IPS-18a (cell line): Measurements from ENCODE around the gene SECISBP2L.
"Not testable (repeated sequence)": the region's sequence is repeated elsewhere in the genome, so short reads cannot be mapped to it uniquely, and the experiment has no call there.

Experiments used
- H3K27ac ChIP-seq: one replicate; pipeline ENCODE4 v1.5.1; 2013; ENCODE audit warnings: low read length
- H3K27me3 ChIP-seq: one replicate; pipeline ENCODE4 v1.6.1; 2013; ENCODE audit warnings: mild to moderate bottlenecking, low read length; ENCODE audit not compliant: control insufficient read depth, insufficient read depth
- H3K36me3 ChIP-seq: one replicate; pipeline ENCODE4 v1.6.1; 2013; ENCODE audit warnings: low read depth, low read length; ENCODE audit not compliant: control insufficient read depth
- H3K4me1 ChIP-seq: one replicate; pipeline ENCODE4 v1.6.1; 2013; ENCODE audit warnings: low read depth, low read length; ENCODE audit not compliant: control insufficient read depth
- H3K4me3 ChIP-seq: one replicate; pipeline ENCODE4 v1.5.1; 2013; ENCODE audit warnings: low read length
- H3K9ac ChIP-seq: one replicate; pipeline ENCODE4 v1.6.1; 2013; ENCODE audit warnings: mild to moderate bottlenecking, low read length, moderate library complexity
- H3K9me3 ChIP-seq: one replicate; pipeline ENCODE4 v1.6.1; 2013; ENCODE audit warnings: low read depth, low read length; ENCODE audit not compliant: control insufficient read depth

SECISBP2L gene

DNA sequence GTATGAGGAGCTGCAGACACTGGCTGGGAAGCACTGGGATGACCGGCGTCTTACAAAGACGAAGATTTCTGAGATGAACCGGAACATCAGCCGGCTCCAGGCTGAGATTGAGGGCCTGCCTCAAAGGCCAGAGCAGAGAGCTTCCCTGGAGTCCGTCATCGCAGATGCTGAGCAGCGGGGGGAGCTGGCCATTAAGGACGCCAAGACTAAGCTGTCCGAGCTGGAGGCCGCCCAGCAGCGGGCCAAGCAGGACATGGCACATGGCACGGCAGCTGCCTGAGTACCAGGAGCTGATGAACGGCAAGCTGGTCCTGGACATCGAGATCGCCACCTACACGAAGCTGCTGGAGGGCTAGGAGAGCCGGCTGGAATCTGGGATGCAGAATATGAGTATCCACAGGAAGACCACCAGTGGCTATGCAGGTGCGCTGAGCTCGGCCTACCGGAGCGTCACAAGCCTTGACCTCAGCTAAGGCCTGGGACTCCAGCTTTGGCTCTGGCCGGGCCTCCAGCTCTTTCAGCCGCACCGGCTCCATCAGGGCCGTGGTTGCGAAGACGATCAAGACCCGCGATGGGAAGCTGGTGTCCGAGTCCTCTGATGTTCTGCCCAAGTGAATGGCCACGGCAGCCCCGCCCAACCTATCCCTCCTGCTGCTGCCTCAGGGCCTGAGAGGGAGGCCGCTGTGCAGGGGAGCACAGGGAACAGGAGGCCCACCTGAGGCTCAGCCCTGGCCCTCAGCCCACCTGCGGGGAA lies 73.3 kb downstream of the SECISBP2L start:
- peaks cover 18% of the 10 kb centered on the region for H3K4me1 ChIP-seq
- no peak overlapping the region for H3K4me3 ChIP-seq
- H3K27ac ChIP-seq, result no peak overlapping the region
- no peaks in the 10 kb centered on the region for H3K9me3 ChIP-seq
- H3K36me3 ChIP-seq, result no peaks in the 10 kb centered on the region
- H3K9ac ChIP-seq, result no peak overlapping the region
- H3K27me3 ChIP-seq, result peaks cover 7% of the 10 kb centered on the region

DNA sequence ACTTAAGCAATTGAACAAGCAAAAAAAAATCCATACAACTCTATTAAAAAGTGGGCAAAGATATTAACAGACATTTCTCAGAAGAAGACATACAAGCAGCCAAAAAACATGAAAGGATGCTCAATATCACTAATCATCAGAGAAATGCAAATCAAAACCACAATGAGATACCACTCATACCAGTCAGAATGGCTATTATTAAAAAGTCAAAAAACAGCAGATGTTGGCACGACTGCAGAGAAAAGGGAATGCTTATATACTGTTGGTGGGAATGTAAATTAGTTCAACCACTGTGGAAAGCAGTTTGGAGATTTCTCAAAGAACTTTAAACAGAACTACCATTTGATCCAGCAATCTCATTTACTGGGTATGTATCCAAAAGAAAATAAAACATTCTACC lies 75.3 kb downstream of the SECISBP2L start:
- H3K4me3 ChIP-seq, H3K9ac ChIP-seq, H3K36me3 ChIP-seq, H3K27me3 ChIP-seq, H3K27ac ChIP-seq, H3K9me3 ChIP-seq: not testable (repeated sequence)
- peaks cover 11% of the 10 kb centered on the region for H3K4me1 ChIP-seq

- Histone ChIP-seq H3K27me3 (peaks cover 16% of the 10 kb centered on the region), H3K9me3 (no peaks in the 10 kb centered on the region), H3K27ac (no peak overlapping the region), H3K9ac (no peak overlapping the region), H3K36me3 (no peaks in the 10 kb centered on the region), H3K4me3 (no peak overlapping the region), H3K4me1 (peaks cover 7% of the 10 kb centered on the region)
Observed at GRCh38 chr15:48968066-48968465, 78.2 kb downstream of the SECISBP2L start.

- Histone ChIP-seq H3K36me3 (no peaks in the 10 kb centered on the region), H3K27ac (no peak overlapping the region), H3K9me3 (no peaks in the 10 kb centered on the region), H3K27me3 (peaks cover 23% of the 10 kb centered on the region), H3K9ac (no peak overlapping the region), H3K4me3 (no peak overlapping the region), H3K4me1 (peaks cover 7% of the 10 kb centered on the region)
Observed at GRCh38 chr15:48967336-48967735, 78.9 kb downstream of the SECISBP2L start.

DNA sequence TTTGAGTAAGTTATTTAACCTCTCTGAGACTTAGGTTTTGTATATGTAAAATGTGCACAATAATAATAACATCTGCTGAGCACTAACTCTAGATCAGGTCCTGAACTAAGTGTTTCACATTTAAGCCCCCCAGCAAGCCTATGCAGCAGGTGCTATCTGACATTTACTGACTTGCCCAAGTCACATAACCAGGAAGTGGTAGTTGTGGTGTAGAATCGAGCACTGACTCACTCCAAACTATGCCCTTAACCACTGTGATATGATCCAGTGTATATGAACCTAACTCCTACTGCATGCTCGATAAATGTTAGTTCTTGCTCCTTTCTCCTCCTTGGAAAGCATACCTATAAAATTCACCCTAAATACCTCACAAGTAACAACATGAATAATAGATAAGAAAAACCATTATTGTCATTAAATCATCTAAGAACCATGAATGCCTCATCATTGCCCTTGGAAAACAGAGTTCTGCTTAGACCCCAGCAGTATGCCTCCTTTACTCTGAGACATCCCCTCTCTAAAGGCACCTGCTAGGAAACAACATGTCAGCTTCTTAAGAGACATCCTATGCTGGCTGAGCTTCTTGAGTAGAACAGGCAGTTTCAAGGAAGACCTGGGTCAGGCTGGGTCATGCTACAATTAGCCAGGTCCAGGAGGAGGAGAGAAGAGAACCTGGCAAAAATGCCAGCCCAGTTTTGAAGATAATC lies 79.5 kb downstream of the SECISBP2L start:
- H3K27me3 ChIP-seq, result peaks cover 29% of the 10 kb centered on the region
- no peak overlapping the region for H3K4me3 ChIP-seq
- no peak overlapping the region for H3K9ac ChIP-seq
- H3K4me1 ChIP-seq, result peaks cover 7% of the 10 kb centered on the region
- no peak overlapping the region for H3K27ac ChIP-seq
- no peaks in the 10 kb centered on the region for H3K36me3 ChIP-seq
- H3K9me3 ChIP-seq, result no peaks in the 10 kb centered on the region

DNA sequence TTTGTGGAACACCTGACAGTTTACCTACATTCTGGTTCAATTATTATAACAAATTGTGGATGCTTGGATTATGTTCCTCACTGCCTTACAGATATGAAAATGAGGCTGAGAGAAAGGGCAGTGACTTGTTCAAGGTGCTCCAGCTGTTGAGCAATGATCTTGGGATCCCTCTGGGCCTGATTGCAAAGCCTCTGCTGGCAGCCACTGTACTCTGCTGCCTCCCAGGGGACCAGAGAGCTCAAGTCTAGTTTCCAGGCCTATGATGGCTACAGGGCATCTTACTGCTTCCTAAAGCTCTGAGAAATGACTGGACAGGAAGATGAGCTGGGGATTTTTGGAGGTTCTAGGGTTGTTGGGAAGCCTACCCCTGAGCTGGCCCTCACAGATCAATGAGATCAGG lies 80.3 kb downstream of the SECISBP2L start:
- H3K9ac ChIP-seq, result no peak overlapping the region
- H3K27ac ChIP-seq, result no peak overlapping the region
- H3K4me1 ChIP-seq, result peaks cover 7% of the 10 kb centered on the region
- no peaks in the 10 kb centered on the region for H3K9me3 ChIP-seq
- no peak overlapping the region for H3K4me3 ChIP-seq
- H3K36me3 ChIP-seq, result no peaks in the 10 kb centered on the region
- H3K27me3 ChIP-seq, result peaks cover 35% of the 10 kb centered on the region

- Histone ChIP-seq H3K9ac (no peak overlapping the region), H3K36me3 (no peaks in the 10 kb centered on the region), H3K27me3 (peaks cover 35% of the 10 kb centered on the region), H3K27ac (no peak overlapping the region), H3K4me3 (no peak overlapping the region), H3K9me3 (no peaks in the 10 kb centered on the region), H3K4me1 (peaks cover 7% of the 10 kb centered on the region)
Observed at GRCh38 chr15:48964898-48965297, 81.3 kb downstream of the SECISBP2L start.

DNA sequence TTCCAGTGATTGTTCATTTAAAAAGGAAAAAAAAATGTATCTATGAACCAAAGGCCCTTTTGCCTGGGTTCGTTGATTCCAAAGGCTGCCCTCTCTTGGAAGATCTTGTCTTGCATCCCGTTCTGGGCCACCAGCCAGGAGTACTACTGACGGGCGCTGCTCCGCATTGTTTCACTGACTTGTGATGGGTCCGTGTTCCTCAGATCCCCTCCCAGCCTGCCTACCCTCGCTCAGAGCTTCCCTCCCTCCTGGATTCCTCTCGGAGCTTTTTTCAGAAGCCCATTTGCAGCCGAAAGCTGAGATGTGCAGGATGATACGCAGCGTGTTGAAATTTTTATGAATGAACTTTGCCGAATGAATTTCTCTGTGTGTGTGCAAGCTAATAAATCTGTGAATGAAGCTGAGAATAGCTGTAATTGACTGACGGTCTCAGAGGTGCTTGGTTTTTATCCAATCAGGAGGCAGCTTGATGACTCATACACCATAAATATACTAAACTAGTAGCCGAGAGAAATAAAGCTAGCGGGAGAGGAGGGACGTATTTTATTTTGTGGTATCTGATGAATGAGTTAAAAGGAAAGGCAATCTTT lies 82.6 kb downstream of the SECISBP2L start, which contains the start of gene SHC4:
Gene SHC4, minus strand, starts transcription at position 396 of the 590 bp plus-strand sequence. CDS start 904 bp downstream, outside the sequence.
- Histone ChIP-seq H3K4me3 (peak within 1 kb of the TSS; percentile 96), H3K4me1 (peaks cover 7% of the 10 kb centered on the region), H3K36me3 (no peaks in the 10 kb centered on the region), H3K27ac (no peak within 1 kb of the TSS), H3K9me3 (no peaks in the 10 kb centered on the region), H3K27me3 (peaks cover 35% of the 10 kb centered on the region), H3K9ac (peak within 1 kb of the TSS; percentile 35)

GRCh38 chr15:48962662-48963523 lies 83.4 kb downstream of the SECISBP2L start:
- Histone ChIP-seq H3K9ac (peak overlapping the region; percentile 35), H3K27ac (no peak overlapping the region)

GRCh38 chr15:48955967-48956366 lies 90.3 kb downstream of the SECISBP2L start:
- Histone ChIP-seq H3K27me3 (no peaks in the 10 kb centered on the region), H3K4me3 (no peak overlapping the region), H3K4me1 (peaks cover 2% of the 10 kb centered on the region), H3K9me3 (no peaks in the 10 kb centered on the region), H3K36me3 (no peaks in the 10 kb centered on the region), H3K9ac (no peak overlapping the region), H3K27ac (no peak overlapping the region)

More at GRCh38 chr15:48962662-48963523, 83.4 kb downstream of the SECISBP2L start:
- H3K4me1 ChIP-seq, result peaks cover 7% of the 10 kb centered on the region
- no peaks in the 10 kb centered on the region for H3K9me3 ChIP-seq
- no peaks in the 10 kb centered on the region for H3K36me3 ChIP-seq
- H3K27me3 ChIP-seq, result peaks cover 35% of the 10 kb centered on the region
- H3K4me3 ChIP-seq, result peak overlapping the region; percentile 96

GRCh38 chr15:48955370-48955769 lies 90.9 kb downstream of the SECISBP2L start:
- Histone ChIP-seq H3K4me3 (no peak overlapping the region), H3K27me3 (no peaks in the 10 kb centered on the region), H3K36me3 (no peaks in the 10 kb centered on the region), H3K4me1 (peaks cover 2% of the 10 kb centered on the region), H3K9ac (no peak overlapping the region), H3K9me3 (no peaks in the 10 kb centered on the region), H3K27ac (no peak overlapping the region)
